Vagina (tissue), 2 donors: ENCODE data around the gene GPER1.

Experiments used
- POLR2A ChIP-seq, 2 donors: fragments of 450-650 bp; IDR thresholded peaks; one replicate each; pipeline ENCODE4 v1.6.1; 2017; ENCODE audit warnings: antibody characterized with exemption in 2 of 2, mild to moderate bottlenecking in 2 of 2, moderate library complexity in 2 of 2
- POLR2AphosphoS5 ChIP-seq, 2 donors: sonication (generic); formaldehyde crosslinking; IDR thresholded peaks; one replicate each; pipeline ENCODE4 v1.9.0; 2017; ENCODE audit warnings: antibody characterized with exemption in 2 of 2, mild to moderate bottlenecking in 2 of 2, low read depth in 1 of 2; ENCODE audit not compliant: insufficient read depth in 1 of 2
- TF ChIP-seq, protein P1 (sequence below), 3 experiments: fragments of 450-650 bp in 2 of 3; fragments of 200-600 bp in 1 of 3; sonication (generic) in 1 of 3; IDR thresholded peaks; one replicate each; pipeline ENCODE4 v1.5.1; 2017 to 2019; ENCODE audit warnings: antibody characterized with exemption in 3 of 3, mild to moderate bottlenecking in 2 of 3, moderate library complexity in 2 of 3

DNA sequence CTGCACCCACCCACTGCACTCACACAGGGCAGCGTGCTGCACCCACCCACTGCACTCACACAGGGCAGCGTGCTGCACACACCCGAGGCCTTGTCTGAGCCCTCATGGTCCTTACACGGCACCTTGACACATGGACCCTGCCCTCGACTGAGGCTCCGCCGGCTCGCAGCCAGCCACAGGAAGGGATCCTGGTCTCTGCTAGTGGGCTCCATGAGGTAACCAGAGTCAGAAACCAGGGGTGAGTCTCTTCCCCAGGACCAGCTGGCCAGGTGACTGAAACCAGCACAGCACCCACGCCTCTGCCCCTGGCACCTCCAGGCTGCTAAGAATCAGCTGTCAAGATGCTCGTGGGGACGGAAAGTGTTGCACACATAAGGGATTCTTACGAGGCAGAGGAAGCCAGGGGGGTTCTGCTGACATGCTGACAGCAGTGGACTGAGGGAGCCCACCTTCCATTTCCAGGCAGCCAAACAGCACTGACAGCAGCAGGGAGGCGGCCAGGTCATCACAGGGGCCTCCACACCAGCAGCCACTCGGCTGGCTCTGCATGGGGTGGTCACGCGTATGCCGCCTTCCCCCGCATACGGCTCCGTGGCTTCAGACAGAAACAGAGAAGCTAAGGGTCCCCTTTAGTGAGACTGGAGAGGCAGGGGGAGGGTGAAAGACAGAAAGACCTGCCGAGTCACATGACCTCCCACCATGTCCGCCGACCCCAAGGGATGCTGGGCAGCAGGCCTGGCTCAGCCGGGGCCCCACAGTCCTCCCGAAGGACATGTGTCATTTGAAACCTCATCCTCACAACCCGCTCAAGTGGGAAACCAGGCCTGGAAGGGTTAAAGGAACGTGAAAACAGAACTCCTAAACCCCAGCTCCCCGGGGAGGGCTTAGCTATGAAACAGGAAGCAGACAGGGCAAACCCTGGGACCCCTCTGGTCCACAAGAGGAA lies 34.2 kb downstream of the GPER1 start:
- no peak for TF ChIP-seq POLR2A (IDR thresholded peaks at IDR 0.05)
- TF ChIP-seq, protein P1, sequence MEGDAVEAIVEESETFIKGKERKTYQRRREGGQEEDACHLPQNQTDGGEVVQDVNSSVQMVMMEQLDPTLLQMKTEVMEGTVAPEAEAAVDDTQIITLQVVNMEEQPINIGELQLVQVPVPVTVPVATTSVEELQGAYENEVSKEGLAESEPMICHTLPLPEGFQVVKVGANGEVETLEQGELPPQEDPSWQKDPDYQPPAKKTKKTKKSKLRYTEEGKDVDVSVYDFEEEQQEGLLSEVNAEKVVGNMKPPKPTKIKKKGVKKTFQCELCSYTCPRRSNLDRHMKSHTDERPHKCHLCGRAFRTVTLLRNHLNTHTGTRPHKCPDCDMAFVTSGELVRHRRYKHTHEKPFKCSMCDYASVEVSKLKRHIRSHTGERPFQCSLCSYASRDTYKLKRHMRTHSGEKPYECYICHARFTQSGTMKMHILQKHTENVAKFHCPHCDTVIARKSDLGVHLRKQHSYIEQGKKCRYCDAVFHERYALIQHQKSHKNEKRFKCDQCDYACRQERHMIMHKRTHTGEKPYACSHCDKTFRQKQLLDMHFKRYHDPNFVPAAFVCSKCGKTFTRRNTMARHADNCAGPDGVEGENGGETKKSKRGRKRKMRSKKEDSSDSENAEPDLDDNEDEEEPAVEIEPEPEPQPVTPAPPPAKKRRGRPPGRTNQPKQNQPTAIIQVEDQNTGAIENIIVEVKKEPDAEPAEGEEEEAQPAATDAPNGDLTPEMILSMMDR (IDR thresholded peaks at IDR 0.05) = no peak
- no peak for TF ChIP-seq POLR2AphosphoS5 (IDR thresholded peaks at IDR 0.05; ENCODE audit: insufficient read depth in 1 of 2, low read depth in 1 of 2)
